Right renal pelvis (tissue), 4 donors: Measurements from ENCODE around the gene ZNF81. TPM values are rescaled to one million over a fixed set of nuclear protein-coding genes. Genes with fewer than 3 reads are reported as not detected.
"Not testable (repeated sequence)": the region's sequence is repeated elsewhere in the genome, so short reads cannot be mapped to it uniquely, and the experiment has no call there.

Experiments used
- DNase-seq, 4 donors: peaks; one replicate each; pipeline ENCODE4 v3.0.0-alpha.2; 2013; ENCODE audit warnings: low read depth in 4 of 4, low spot score in 3 of 4, missing footprints in 1 of 4
- polyA plus RNA-seq, 4 donors: library from polyadenylated mRNA; unstranded; fragments of 120-200 nt; gene quantifications; one replicate each; pipeline ENCODE4 v1.2.1, GENCODE V29; 2013; ENCODE audit not compliant: insufficient read length in 4 of 4

ZNF81 gene
- polyA plus RNA-seq, 4 donors = 6.7 to 8.1 (median 7.4) TPM

- not testable (repeated sequence) for DNase-seq
Measured at GRCh38 chrX:47931970-47932369, 95.3 kb downstream of the ZNF81 start.

DNA sequence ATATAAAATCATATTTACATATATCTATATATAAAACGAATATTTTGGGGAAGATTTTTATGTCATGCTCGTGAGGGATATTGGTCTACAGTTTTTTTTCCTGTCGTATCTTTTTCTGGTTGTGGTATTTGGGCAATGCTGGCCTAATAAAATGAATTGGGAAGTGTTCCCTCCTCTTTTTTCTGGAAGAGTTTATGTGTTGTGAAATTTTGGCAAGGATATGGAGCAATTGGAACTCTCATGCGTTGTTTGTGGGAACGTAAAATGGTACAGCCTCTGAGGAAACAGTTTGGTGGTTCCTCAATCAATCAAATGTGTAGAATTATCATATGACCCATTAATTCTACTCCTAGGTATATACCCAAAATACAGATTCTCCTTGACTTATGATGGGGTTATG lies 97.2 kb downstream of the ZNF81 start:
- no peak for DNase-seq

GRCh38 chrX:47936224-47936939 lies 99.7 kb downstream of the ZNF81 start:
- DNase-seq = no peak

DNA sequence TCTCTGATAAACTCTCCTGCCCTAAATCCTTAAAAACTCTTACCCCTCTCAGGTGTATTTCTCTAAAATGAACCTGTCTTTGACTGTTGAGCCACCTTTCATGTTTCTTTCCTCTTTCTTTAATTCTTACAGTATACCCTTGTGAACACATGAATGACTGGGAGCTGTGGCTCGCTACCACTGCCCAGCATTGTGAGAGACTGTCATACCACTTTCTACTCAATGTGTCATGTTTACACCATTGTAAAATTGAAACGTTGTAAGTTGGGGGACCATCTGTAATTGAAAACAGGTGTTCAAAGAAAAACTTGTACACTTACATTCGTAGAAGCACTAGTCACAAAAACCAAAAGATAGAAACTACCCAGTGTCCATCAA lies 100.2 kb downstream of the ZNF81 start:
- no peak for DNase-seq

- no peak for DNase-seq
Measured at GRCh38 chrX:47940448-47940847, 103.7 kb downstream of the ZNF81 start.

GRCh38 chrX:47941423-47941822 lies 104.7 kb downstream of the ZNF81 start:
- DNase-seq = no peak

DNA sequence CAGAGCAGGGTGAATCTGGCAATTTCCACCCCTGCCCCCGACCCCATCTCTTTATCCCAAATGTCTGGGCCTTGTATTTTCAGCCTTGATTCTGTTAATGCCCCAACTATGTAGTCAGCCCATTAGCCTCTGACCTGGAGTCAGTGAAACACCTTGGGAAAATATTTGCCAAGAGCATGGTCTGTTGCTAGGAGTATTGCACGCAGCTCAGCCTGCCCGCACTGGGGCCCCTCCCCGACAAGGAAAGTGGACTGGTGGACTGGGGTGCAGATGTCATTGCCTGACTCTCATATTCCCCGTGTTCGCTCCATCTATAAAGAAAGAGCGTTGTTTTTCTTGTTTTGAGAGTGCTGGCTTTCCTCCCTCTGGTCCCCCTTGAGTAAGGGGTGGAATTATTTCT lies 118.6 kb downstream of the ZNF81 start:
- DNase-seq = not testable (repeated sequence)

GRCh38 chrX:47956016-47956415 lies 119.3 kb downstream of the ZNF81 start:
- no peak for DNase-seq

DNA sequence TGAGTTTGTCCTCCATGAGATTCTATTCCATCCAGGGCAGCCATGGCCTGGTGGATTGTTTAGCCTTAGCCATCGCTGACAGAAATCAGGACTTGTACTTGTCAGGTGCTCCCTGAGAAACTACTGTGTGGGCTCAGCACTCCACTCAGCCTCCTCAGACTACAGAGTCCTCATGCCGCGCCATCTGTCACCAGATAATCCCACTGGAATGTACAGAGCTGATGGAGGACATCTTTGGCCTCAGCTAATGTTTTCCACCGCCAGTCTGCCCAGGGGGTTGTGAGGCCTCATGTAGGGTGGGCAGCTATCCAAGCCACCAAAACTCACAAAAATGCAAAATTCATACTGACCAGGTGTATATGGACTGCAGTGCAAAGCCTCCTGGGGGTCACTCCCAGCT lies 121.5 kb downstream of the ZNF81 start:
- DNase-seq = not testable (repeated sequence)

DNA sequence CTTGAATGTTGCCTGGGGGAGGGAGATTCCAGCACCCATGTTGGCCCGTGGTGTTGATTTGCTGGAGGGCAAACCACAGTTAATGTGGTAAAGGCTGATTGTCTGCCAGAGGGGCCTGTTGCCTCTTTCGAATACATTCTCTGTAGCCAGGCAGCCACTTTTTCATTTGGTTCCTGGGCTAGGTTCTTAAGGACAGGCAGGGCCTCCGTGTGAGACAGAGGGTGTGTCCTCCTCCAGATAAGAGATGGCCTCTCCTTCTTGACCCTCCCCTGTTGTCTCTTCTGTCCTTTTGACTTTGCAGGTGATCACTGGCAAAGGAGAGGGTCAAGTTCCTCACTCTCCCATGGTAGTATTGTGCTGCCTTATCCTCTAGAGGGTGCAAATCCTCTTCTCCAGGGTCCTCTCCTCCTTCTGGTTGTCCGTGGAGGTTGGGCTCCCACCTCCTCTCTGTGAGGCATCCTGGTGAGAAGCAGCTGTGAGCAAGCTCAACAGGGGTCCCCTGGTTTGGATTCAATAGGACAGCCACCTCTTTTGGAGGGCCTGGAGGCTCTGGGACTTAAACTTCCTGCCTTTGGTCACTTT lies 122.2 kb downstream of the ZNF81 start:
- DNase-seq = no peak

DNA sequence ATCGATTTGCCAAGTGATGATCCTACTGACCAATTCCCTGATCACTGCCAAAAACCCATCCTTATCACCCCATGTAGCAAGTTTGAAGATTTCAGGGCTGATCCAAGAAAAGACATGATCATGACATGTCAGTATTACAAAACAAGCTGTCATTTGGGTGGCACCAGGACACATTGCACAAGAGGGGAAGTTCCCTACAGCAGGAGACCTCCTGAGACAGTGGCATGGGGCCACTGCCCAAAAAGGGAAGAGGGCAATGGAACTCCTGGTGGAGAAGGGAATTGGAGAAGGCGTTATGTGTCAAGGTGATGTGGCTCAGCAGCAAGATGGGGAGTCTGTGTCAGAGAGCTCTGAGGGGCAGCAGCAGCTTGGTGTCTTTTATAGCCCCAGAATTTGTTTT lies 123.7 kb downstream of the ZNF81 start:
- no peak for DNase-seq

DNA sequence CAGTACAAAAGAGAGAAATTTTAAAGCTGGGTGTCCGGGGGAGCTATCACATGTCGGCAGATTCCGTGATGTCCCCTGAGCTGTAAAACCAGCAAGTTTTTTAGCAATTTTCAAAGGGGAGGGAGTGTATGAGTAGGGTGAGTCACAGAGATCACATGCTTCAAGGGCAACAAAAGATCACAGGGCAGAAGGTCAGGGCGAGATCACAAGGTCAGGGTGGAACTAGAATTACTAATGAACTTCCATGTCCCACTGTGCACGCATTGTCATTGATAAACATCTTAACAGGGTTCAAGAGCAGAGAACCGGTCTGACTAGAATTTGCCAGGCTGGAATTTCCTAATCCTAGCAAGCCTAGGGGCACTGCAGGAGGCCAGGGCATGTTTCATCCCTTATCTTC lies 125.1 kb downstream of the ZNF81 start:
- DNase-seq = not testable (repeated sequence)

DNA sequence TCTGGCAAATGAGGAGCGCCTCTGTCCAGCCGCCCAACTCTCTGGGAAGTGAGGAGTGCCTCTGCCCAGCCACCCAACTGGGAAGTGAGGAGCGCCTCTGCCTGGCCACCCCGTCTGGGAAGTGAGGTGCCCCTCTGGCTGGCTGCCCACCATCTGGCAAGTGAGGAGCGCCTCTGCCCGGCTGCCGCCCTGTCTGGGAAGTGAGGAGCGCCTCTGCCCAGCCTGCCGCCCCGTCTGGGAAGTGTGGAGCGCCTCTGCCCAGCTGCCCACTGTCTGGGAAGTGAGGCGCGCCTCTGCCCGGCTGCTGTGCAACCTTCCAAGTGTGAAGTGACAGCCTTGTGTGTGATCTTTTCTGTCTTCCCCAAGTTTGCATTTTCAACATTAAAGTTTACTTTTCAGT lies 128.8 kb downstream of the ZNF81 start:
- not testable (repeated sequence) for DNase-seq

Other genes starting within 250 kb of the ZNF81 start
- 1 to 10 TPM; 5.9 to 8.1 (median 6.5) TPM for gene SYN1, start 217.0 kb upstream of the ZNF81 start, polyA plus RNA-seq
- 1 to 10 TPM in 3 of 4 donors, under 1 TPM in 1; 0.91 to 1.3 (median 1.3) TPM for gene CFP, start 207.0 kb upstream of the ZNF81 start, polyA plus RNA-seq
- 10 to 100 TPM; 26.9 to 34.4 (median 31.8) TPM for gene ELK1, start 186.3 kb upstream of the ZNF81 start, polyA plus RNA-seq
- 100 to 1,000 TPM; 113 to 124 (median 117) TPM for gene UXT, start 177.7 kb upstream of the ZNF81 start, polyA plus RNA-seq
- gene ZNF182, start 167.1 kb downstream of the ZNF81 start, polyA plus RNA-seq = 10 to 100 TPM in 3 of 4 donors, 1 to 10 TPM in 1; 9.9 to 13.4 (median 11.5) TPM
- under 1 TPM in 1 of 4 donors, not detected in 3; 0.26 TPM for gene SPACA5, start 170.1 kb downstream of the ZNF81 start, polyA plus RNA-seq
- gene ZNF630, start 234.7 kb downstream of the ZNF81 start, polyA plus RNA-seq = 1 to 10 TPM; 2.8 to 3.9 (median 3.5) TPM